ENCODE measurements around the gene FANCC. TPM values are rescaled to one million over a fixed set of nuclear protein-coding genes. Genes with fewer than 3 reads are reported as not detected.

FANCC gene
- total RNA-seq, 2 experiments from 2014 or later: 12.3 to 12.5 TPM

- H3K27me3 Mint-ChIP-seq: no peaks in the 10 kb centered on the region
- H3K9me3 Mint-ChIP-seq: no peaks in the 10 kb centered on the region
- H3K4me3 Mint-ChIP-seq: no peak overlapping the region
- DNase-seq: no peak
- no peaks in the 10 kb centered on the region for H3K4me1 Mint-ChIP-seq
- CTCF ChIA-PET: no interaction called here
- H3K27ac Mint-ChIP-seq: no peak overlapping the region
- POLR2A ChIA-PET: no interaction called here
- no peaks in the 10 kb centered on the region for H3K36me3 Mint-ChIP-seq (ENCODE audit: low read depth)
These were observed 257.3 kb downstream of the FANCC start for GRCh38 chr9:95060234-95060633.

- no peak overlapping the region for H3K27ac Mint-ChIP-seq
These were observed 258.6 kb downstream of the FANCC start for GRCh38 chr9:95058795-95059386.

GRCh38 chr9:95058121-95058785 is 259.3 kb downstream of the FANCC start:
- Mint-ChIP-seq H3K4me3 (no peak overlapping the region), H3K4me1 (no peaks in the 10 kb centered on the region), H3K27me3 (no peaks in the 10 kb centered on the region), H3K36me3 (ENCODE audit: low read depth) (no peaks in the 10 kb centered on the region), H3K9me3 (no peaks in the 10 kb centered on the region), H3K27ac (no peak overlapping the region)
- ChIA-PET CTCF (no interaction called here), POLR2A (no interaction called here)
- no peak for DNase-seq

More at GRCh38 chr9:95058795-95059386, 258.6 kb downstream of the FANCC start:
- ChIA-PET POLR2A (no interaction called here), CTCF (no interaction called here)
- DNase-seq: no peak
- no peaks in the 10 kb centered on the region for H3K36me3 Mint-ChIP-seq (ENCODE audit: low read depth)
- no peak overlapping the region for H3K4me3 Mint-ChIP-seq
- no peaks in the 10 kb centered on the region for H3K4me1 Mint-ChIP-seq
- H3K9me3 Mint-ChIP-seq: no peaks in the 10 kb centered on the region
- H3K27me3 Mint-ChIP-seq: no peaks in the 10 kb centered on the region

GRCh38 chr9:95057101-95057500 is 260.4 kb downstream of the FANCC start:
- no peaks in the 10 kb centered on the region for H3K9me3 Mint-ChIP-seq
- no peak overlapping the region for H3K27ac Mint-ChIP-seq
- POLR2A ChIA-PET: no interaction called here
- H3K4me3 Mint-ChIP-seq: no peak overlapping the region
- no peaks in the 10 kb centered on the region for H3K36me3 Mint-ChIP-seq (ENCODE audit: low read depth)
- DNase-seq: no peak
- CTCF ChIA-PET: no interaction called here
- no peaks in the 10 kb centered on the region for H3K4me1 Mint-ChIP-seq
- H3K27me3 Mint-ChIP-seq: no peaks in the 10 kb centered on the region

DNA sequence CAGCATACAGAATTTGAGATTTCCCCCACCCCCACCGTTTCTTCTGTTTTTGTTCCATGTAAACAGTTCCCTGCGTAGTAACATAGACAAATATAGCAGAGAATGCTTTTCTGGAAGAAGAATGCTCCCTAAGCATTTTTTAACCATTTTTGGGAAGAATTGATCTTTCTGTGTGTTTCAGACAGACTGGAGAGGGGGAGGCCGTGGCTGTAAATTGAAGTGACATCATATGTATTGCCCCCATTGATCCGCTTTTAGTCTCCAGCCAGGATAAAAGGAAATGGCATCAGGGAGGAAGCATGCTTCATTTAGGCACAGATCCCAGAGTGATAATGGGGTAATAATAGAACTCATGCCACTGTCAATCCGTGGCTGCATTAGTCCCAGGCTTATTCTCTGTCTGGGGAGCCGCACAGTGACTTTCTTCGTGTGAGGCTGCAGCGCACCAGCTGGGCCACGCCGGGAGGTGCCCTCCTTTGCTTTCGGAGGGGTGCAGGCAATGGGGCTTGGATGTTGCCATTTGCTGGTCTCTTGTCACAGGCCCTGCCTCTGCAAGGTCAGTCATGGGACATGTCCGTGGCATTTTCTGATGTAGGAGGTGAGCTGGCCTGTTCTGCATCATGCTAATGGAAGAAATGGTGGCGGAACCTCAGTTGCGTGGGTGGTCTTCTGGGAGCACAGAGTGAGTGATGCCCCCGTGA is 261.5 kb downstream of the FANCC start:
- H3K27ac Mint-ChIP-seq: no peak overlapping the region
- ChIA-PET CTCF (no interaction called here), POLR2A (no interaction called here)
- no peaks in the 10 kb centered on the region for H3K4me1 Mint-ChIP-seq
- no peak for DNase-seq
- H3K27me3 Mint-ChIP-seq: no peaks in the 10 kb centered on the region
- H3K4me3 Mint-ChIP-seq: no peak overlapping the region
- H3K36me3 Mint-ChIP-seq (ENCODE audit: low read depth): no peaks in the 10 kb centered on the region
- no peaks in the 10 kb centered on the region for H3K9me3 Mint-ChIP-seq

DNA sequence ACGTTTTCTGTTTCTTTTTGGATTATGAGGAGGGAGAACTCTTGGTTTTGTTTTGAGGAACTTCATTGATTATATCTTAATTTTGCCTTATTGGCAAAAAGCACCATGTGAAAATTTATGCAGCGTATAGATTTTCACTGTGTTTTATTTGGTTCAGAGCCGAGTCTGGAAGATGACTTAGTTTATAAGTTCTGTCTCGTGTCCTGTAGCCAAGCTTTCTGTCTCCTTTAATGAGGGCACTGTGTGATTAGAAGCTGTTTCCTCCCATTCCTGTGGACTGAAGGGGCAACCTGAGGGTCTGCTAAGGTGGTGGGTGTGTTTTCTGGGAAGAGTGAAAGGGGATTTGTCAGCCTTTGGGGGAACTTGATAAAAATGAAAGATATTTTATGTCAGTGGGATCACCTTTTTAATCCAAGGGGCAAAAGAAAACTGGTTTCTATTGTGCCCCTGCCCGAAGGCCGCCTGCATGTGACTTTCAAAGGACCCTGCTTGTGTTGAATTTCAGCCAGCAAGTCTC is 262.1 kb downstream of the FANCC start:
- CTCF ChIA-PET: no interaction called here
- no peak overlapping the region for H3K4me3 Mint-ChIP-seq
- H3K4me1 Mint-ChIP-seq: no peaks in the 10 kb centered on the region
- no peak overlapping the region for H3K27ac Mint-ChIP-seq
- POLR2A ChIA-PET: no interaction called here
- H3K27me3 Mint-ChIP-seq: peaks cover 2% of the 10 kb centered on the region
- no peaks in the 10 kb centered on the region for H3K9me3 Mint-ChIP-seq
- no peak for DNase-seq
- no peaks in the 10 kb centered on the region for H3K36me3 Mint-ChIP-seq (ENCODE audit: low read depth)

DNA sequence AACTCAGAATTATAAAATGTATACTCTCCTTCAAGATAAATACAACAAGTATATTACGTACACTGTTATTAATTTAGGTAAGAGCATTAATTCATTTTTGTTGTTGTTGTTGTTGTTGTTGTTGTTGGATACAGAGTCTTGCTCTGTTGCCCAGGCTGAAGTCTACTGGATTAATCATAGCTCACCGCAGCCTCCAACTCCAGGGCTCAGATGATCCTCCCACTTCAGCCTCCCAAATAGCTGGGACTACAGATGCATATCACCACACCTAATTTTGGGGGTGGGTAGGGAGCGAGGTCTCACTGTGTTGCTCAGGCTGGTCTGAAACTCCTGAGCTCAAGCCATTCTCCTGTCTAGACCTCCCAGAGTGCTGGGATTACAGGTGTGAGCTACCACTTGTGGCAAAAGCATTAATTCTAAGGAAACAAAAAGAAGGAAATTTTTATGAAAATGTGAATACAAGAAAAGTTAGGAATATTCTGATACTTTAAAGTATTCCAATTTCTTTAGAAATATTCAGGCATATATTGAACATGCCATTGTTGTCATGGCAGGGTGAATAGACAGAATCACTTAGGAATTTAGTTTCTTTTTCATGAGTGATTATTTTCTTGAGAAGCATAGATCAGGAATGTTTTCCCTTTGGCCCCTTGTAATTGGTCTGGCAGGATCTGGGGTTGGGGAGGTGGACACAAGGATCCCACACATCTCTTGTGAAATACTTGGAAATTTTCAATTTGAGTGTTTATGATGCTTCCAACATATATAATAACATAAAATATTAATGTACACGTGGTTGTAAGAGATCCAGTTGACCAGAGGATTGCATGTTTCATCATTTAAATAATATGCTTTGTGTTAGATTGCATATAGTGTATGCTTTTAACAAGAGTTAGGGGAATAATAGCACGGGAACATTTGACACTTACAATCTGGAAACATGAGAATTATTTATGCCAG is 263.6 kb downstream of the FANCC start:
- Mint-ChIP-seq H3K9me3 (no peaks in the 10 kb centered on the region), H3K27me3 (peaks cover 9% of the 10 kb centered on the region), H3K4me3 (no peak overlapping the region), H3K4me1 (peaks cover 6% of the 10 kb centered on the region), H3K27ac (no peak overlapping the region), H3K36me3 (ENCODE audit: low read depth) (no peaks in the 10 kb centered on the region)
- ChIA-PET CTCF (no interaction called here), POLR2A (no interaction called here)
- DNase-seq: no peak

- Mint-ChIP-seq H3K4me1 (peaks cover 15% of the 10 kb centered on the region), H3K4me3 (no peak overlapping the region), H3K27me3 (peaks cover 24% of the 10 kb centered on the region), H3K9me3 (no peaks in the 10 kb centered on the region), H3K27ac (no peak overlapping the region), H3K36me3 (ENCODE audit: low read depth) (no peaks in the 10 kb centered on the region)
- CTCF ChIA-PET: no interaction called here
- POLR2A ChIA-PET: no interaction called here
- DNase-seq: no peak
These were observed 267.7 kb downstream of the FANCC start for GRCh38 chr9:95049761-95050160.

Other genes with a start within 250 kb of the FANCC start
- gene PTCH1, start 199.3 kb upstream of the FANCC start, total RNA-seq: 10 to 100 TPM; 17.2 to 19.2 TPM